GM21515 (cell line): ENCODE results near the gene URM1.
"Not testable (repeated sequence)": the region's sequence is repeated elsewhere in the genome, so short reads cannot be mapped to it uniquely, and the experiment has no call there.

ENCODE experiments used
- ATAC-seq: cut with Tn5 transposase; IDR thresholded peaks from one replicate; pipeline ENCODE4 v1.9.1; 2021; ENCODE audit not compliant: unreplicated experiment

URM1 gene

GRCh38 chr9:128406848-128407391 lies 35.7 kb downstream of the URM1 start:
- no peak for ATAC-seq

- ATAC-seq = no peak
These were observed 37.8 kb downstream of the URM1 start for GRCh38 chr9:128408963-128409431.

DNA sequence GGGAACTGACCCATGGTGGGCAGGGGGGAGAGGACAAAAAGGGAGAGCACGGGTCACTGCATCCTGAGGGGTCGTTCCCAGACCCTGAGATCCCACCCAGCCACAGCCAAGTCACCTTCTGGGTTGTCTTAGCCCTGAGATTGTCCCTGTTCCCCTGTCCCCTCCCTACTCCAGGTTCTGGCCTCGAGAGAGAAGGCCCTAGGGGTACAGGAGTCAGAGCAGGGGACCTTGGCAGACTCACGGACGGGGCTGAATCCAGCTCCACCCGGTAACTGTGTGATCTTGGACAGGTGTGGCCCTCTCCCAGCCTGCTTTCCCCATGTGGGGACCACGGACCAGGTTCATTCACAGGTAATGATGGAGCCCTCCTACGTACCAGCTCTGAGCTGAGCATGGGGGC lies 38.3 kb downstream of the URM1 start:
- no peak for ATAC-seq

GRCh38 chr9:128409978-128410377 lies 38.8 kb downstream of the URM1 start:
- ATAC-seq = no peak

GRCh38 chr9:128411364-128412119 lies 40.4 kb downstream of the URM1 start:
- ATAC-seq = no peak

DNA sequence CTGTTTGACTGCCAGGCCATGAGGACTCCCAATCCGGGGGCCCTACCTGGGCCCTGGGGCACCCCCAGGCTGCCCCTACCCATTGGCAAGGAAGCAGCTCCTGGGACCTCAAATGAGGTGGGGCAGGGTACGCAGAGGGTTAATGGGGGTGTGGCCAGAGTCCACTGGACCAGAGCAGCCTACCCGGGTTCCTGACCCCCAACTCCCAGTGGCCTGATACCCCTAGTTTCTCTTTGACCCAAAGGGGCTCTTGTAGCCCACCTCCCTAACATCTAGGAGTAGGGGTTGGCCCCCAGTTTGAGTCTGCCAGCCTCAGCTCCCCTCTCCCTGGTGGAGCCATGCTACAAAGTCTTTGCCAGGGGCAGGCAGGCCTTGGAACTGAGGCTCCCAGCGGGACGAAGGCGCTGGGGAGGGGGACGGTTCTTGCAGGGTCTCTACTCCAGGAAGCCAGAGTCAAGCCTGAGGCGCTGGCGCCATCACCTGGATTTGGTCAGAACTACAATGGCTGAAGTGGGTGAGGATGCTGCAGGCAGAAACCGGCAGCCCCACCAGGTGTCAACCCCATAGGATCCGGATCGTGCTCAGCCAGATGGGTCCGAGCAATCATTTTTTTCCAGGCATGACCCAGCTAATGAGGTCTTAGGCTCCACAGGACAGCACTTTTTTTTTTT lies 41.1 kb downstream of the URM1 start:
- ATAC-seq = no peak

DNA sequence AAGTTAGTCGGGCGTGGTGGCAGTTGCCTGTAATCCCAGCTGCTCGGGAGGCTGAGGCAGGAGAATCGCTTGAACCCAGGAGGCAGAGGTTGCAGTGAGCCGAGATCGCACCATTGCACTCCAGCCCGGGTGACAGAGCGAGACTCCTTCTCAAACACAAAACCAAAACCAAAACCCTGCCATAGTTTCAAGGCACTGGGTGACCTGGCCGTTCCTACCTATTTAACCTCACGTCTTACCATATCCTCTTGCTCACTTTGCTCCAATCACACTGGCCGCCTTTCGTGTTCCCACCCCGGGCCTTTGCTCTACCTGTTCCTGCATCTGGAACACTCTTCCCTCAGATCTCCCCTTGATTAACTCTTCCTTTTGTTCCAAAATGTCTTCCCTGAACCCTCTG lies 42.6 kb downstream of the URM1 start:
- ATAC-seq = not testable (repeated sequence)

- ATAC-seq = no peak
These were observed 43.3 kb downstream of the URM1 start for GRCh38 chr9:128414461-128414860.

GRCh38 chr9:128415281-128415680 lies 44.1 kb downstream of the URM1 start:
- no peak for ATAC-seq

DNA sequence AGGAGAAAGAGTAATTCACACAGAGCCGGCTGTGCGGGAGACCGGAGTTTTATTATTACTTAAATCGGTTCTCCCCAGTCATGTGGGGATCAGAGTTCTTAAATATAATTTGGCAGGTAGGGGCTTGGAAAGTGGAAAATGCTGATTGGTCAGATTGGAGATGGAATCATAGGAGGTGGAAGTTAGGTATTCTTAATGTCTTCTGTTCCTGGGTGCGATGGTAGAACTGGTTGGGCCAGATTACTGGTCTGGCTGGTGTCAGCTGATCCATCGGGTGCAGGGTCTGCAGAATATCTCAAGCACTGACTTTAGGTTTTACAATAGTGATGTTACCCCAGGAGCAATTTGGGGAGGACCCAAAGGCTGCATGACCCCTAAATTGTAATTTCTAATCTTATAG lies 44.8 kb downstream of the URM1 start:
- no peak for ATAC-seq

DNA sequence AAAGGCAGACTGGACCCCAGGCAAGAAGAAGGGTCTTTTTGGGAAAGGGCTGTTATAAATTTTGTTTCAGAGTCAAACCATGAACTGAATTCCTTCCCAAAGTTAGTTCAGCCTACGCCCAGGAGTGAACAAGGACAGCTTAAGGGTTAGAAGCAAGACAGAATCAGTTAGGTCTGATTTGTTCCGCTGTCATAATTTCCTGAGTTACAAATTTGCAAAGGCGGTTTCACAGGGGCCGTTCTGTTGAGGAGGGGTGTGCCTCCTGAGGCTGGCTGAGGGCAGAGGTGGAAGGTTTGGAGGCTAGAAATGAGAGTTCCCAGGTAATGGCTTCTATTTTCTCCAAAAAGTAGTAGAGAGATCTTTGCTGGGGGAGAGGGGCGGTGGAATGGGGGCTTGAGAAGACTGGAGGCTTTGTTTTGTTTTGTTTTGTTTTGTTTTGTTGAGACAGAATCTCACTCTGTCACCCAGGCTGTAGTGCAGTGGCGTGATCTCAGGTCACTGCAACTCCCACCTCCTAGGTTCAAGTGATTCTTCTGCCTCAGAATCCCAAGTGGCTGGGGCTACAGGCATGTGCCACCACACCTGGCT lies 45.4 kb downstream of the URM1 start:
- ATAC-seq = no peak

DNA sequence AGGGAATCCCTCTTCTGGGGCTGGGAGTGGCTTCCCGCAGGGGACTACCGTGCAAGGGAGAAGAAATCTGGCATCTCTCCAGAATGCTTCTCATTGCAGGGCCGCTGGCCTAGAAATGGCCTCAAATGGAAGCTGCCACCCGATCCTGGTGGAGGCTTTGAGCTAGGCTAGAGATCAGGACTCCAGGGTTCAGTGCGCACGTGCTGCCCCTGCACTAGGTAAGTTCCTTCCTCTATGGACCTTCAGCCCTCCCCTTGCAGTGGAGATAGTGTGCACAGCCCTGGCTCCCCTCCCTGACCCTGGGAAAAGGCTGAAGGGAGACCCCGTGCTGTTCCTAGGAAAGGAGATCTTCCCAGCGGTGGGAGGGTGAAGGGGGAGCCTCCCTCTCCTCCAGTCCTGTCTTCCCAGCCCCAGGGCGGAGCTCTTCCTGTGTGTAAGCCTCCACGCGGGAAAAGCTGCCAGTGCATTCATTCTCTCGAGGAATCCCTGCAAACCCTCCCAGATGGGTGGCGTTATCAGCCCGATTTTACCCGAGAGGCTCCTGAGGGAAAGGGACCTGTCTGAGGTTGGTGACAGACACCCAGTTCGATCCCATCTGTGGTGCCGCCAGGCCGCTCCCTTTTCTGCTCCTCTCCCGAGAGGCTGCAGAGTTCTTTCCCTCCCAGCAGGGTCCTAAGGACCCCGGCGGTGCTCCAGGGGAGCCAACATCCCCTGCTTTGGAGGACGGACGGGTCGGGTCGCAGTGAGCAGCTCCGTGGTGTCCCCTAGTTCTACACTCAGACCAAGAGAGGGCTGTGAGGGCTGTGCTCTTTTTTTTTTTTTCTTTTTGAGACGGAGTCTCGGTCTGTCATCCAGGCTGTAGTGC lies 48.1 kb downstream of the URM1 start:
- no peak for ATAC-seq

DNA sequence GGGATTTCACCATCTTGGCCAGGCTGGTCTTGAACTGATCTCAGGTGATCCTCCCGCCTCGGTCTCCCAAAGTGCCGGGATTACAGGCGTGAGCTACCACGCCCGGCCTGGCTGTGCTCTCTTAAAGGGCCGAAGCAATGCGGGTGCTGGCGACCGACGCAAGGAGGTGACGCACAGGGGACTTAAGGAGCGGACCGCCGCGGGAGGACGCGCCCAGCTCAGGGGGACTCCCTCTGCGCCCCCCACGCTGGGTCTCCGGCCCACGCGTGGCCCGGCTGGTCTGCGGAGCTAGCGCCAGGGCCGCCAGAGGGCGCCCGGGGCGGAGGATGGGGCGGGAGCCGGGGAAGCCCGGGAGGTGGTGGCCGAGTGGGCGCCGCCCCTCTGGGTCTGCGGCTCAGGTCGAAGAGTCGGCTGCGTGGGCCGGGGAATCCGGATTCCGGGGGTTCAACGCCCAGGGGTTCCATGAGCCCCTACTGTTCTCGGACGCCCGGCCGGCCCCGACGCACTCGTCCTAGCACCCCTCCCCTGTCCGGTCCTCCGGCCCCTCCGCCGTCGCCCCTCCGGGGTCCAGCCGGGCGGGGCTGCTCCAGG lies 49.0 kb downstream of the URM1 start:
- peak; percentile 78 for ATAC-seq

DNA sequence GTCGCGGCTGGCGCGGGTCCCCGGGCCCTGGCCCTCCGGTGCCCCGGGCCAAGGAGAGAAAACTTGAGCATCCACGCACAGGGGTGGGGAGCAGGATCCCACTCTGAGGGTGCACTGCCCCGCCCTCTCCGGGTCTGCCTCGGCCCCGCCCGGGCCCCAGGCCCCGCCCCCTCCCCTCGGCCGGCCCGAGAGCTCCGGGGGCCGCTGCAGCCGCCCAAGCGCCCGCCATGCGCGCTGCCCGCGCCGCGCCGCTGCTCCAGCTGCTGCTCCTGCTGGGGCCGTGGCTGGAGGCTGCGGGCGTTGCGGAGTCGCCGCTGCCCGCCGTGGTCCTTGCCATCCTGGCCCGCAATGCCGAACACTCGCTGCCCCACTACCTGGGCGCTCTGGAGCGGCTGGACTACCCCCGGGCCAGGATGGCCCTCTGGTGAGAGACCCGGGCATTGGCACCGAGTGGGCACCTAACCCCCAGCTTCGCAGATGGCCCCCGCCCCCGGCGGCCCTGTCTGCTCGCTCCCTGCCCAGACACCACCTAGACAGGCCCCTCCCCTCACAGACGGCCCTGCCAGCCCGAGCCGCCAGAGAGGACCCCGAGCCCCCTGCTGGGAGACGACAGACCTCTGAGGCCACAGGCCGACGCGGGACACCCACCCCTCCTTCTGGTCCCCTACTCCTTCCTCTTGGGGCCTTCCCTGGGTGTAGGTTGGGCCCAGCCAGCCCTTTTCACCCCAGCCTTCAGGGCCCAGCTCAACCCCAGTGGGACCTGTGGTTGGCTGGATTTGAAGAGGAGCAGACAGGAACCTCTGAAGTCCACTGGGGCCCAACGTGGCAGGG lies 49.7 kb downstream of the URM1 start, which contains the start of gene CERCAM:
Gene CERCAM (plus strand): TSS at position 207 of the 831 bp plus-strand sequence. CDS start 21 bp downstream, at position 228.
- ATAC-seq = peak; percentile 53

DNA sequence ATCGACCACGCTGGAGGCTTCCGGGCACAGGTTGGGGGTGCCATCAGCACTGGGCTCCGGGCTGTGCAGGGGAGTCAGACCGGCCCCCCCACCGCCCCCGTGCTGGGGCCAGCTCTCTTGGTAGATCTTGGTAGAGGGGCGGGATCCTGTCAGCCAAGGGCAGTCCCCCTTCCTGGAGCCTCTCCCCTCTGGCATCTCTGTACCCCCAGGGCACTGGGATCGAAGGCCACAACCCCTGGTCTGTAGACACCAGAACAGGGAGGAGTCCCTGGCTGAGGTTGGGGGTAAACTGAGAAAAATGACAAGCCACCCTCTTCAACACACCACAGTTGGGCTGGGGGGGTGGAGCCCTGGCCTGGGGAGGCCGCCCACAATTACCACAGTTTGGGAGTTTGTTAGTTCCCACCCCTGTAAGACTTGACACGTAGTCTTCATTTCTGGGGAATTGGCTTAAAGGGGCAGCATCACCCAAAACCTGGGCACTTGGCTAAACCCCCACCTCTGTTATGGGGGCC lies 50.4 kb downstream of the URM1 start:
- ATAC-seq = no peak

DNA sequence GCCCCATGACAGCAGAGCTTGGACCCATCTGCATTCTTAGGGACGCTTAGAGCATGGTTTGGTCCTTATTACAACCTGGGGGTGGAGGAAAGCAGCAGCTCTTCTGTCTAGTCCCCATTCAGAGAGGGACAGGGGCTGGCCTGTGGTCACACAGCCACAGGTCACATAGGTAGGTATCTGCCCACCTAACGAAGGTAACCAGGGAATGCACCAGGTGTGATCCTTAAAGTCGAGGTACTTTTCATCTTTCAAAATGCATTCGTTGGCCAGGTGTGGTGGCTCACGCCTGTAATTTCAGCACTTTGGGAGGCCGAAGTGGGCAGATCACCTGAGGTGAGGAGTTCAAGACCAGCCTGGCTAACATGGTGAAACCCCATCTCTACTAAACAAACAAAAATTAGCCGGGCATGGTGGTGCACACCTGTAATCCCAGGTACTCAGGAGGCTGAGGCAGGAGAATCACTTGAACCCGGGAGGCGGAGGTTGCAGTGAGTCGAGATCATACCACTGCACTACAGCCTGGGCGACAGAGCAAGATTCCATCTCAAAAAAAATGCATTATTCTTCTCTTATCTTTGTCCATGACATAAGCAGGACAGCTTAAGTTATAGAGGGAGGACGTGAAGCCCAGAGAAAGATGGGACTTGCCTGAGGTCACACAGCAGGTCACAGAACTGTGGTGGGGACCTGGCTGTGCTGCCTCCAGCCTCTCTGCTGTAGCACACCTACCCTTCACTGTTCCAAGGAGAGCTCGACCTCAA lies 51.0 kb downstream of the URM1 start:
- ATAC-seq = not testable (repeated sequence)

DNA sequence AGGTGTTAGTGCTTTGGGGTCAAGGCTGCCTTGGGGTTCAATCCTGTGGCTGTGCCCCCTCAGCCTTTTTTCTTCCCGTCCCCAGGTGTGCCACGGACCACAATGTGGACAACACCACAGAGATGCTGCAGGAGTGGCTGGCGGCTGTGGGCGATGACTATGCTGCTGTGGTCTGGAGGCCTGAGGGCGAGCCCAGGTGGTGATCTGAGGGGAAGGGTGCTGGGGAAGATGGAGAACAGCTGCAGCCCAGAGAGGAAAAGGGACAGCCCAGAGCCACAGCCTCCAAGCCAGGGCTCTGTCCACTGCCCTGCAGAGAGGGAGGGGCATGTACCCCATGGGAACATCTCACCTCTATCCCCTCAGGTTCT lies 51.6 kb downstream of the URM1 start:
- ATAC-seq = no peak

DNA sequence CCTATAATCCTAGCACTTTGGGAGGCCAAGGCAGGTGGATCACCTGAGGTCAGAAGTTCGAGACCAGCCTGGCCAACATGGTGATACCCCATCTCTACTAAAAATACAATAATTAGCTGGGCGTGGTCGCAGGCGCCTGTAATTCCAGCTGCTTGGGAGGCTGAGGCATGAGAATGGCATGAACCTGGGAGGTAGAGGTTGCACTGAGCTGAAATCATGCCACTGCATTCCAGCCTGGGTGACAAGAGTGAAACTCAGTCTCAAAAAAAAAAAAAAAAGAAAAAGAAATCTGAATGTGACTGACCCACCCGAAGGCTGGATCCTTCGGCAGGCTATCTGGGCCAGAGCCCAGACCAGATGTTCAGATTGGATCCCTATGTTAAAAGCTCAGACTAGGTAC lies 52.2 kb downstream of the URM1 start:
- not testable (repeated sequence) for ATAC-seq
